Osteocyte (in vitro differentiated cells): ENCODE measurements around the gene NCOA3. TPM values are rescaled to one million over a fixed set of nuclear protein-coding genes. Genes with fewer than 3 reads are reported as not detected.

Source experiments
- DNase-seq: peaks from one replicate; pipeline ENCODE4 v3.0.0; 2021; ENCODE audit warnings: mixed read lengths; ENCODE audit not compliant: unreplicated experiment; ENCODE audit errors: extremely low spot score
- H3K27ac Mint-ChIP-seq: one replicate; pipeline ENCODE4 v1.8.0; 2021; ENCODE audit warnings: mild to moderate bottlenecking, mixed read lengths; ENCODE audit not compliant: unreplicated experiment
- H3K27me3 Mint-ChIP-seq: one replicate; pipeline ENCODE4 v1.8.0; 2021; ENCODE audit warnings: mixed read lengths; ENCODE audit not compliant: unreplicated experiment
- H3K36me3 Mint-ChIP-seq: one replicate; pipeline ENCODE4 v1.8.0; 2021; ENCODE audit warnings: mixed read lengths; ENCODE audit not compliant: unreplicated experiment
- H3K4me1 Mint-ChIP-seq: one replicate; pipeline ENCODE4 v1.8.0; 2021; ENCODE audit warnings: mixed read lengths; ENCODE audit not compliant: unreplicated experiment
- H3K4me3 Mint-ChIP-seq: one replicate; pipeline ENCODE4 v1.8.0; 2021; ENCODE audit warnings: mild to moderate bottlenecking, moderate library complexity, mixed read lengths; ENCODE audit not compliant: unreplicated experiment
- H3K9me3 Mint-ChIP-seq: one replicate; pipeline ENCODE4 v1.8.0; 2021; ENCODE audit warnings: mixed read lengths; ENCODE audit not compliant: unreplicated experiment
- total RNA-seq: library from RNA; stranded (reverse); gene quantifications from 2 replicates; pipeline ENCODE4 v1.2.1, GENCODE V29; 2021
- TF ChIP-seq, protein P1 (sequence below): fragments of 200-600 bp; sonication (generic); IDR thresholded peaks from 2 replicates; pipeline ENCODE4 v1.5.0; 2021; ENCODE audit warnings: antibody characterized with exemption, mild to moderate bottlenecking, moderate library complexity

NCOA3 gene
- total RNA-seq, 1 donor from 2014 or later, result 75.9 TPM

- no peak for DNase-seq
- H3K4me3 Mint-ChIP-seq, result no peak overlapping the region
- peaks cover 39% of the 10 kb centered on the region for H3K36me3 Mint-ChIP-seq
- no peaks in the 10 kb centered on the region for H3K27me3 Mint-ChIP-seq
- H3K4me1 Mint-ChIP-seq, result peaks cover 2% of the 10 kb centered on the region
- H3K27ac Mint-ChIP-seq, result no peak overlapping the region
- H3K9me3 Mint-ChIP-seq, result no peaks in the 10 kb centered on the region
- TF ChIP-seq, protein P1, sequence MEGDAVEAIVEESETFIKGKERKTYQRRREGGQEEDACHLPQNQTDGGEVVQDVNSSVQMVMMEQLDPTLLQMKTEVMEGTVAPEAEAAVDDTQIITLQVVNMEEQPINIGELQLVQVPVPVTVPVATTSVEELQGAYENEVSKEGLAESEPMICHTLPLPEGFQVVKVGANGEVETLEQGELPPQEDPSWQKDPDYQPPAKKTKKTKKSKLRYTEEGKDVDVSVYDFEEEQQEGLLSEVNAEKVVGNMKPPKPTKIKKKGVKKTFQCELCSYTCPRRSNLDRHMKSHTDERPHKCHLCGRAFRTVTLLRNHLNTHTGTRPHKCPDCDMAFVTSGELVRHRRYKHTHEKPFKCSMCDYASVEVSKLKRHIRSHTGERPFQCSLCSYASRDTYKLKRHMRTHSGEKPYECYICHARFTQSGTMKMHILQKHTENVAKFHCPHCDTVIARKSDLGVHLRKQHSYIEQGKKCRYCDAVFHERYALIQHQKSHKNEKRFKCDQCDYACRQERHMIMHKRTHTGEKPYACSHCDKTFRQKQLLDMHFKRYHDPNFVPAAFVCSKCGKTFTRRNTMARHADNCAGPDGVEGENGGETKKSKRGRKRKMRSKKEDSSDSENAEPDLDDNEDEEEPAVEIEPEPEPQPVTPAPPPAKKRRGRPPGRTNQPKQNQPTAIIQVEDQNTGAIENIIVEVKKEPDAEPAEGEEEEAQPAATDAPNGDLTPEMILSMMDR, result no peak
These were observed 125.9 kb downstream of the NCOA3 start for GRCh38 chr20:47627540-47627939.

GRCh38 chr20:47629907-47630306, 128.2 kb downstream of the NCOA3 start:
- DNase-seq, result no peak
- H3K4me1 Mint-ChIP-seq, result no peaks in the 10 kb centered on the region
- TF ChIP-seq, protein P1, result no peak
- no peak overlapping the region for H3K4me3 Mint-ChIP-seq
- H3K27me3 Mint-ChIP-seq, result no peaks in the 10 kb centered on the region
- no peak overlapping the region for H3K27ac Mint-ChIP-seq
- peaks cover 46% of the 10 kb centered on the region for H3K36me3 Mint-ChIP-seq
- no peaks in the 10 kb centered on the region for H3K9me3 Mint-ChIP-seq

GRCh38 chr20:47631078-47631477, 129.4 kb downstream of the NCOA3 start:
- no peaks in the 10 kb centered on the region for H3K9me3 Mint-ChIP-seq
- H3K4me3 Mint-ChIP-seq, result no peak overlapping the region
- TF ChIP-seq, protein P1, result no peak
- no peaks in the 10 kb centered on the region for H3K27me3 Mint-ChIP-seq
- H3K4me1 Mint-ChIP-seq, result no peaks in the 10 kb centered on the region
- H3K27ac Mint-ChIP-seq, result no peak overlapping the region
- peaks cover 46% of the 10 kb centered on the region for H3K36me3 Mint-ChIP-seq
- no peak for DNase-seq

DNA sequence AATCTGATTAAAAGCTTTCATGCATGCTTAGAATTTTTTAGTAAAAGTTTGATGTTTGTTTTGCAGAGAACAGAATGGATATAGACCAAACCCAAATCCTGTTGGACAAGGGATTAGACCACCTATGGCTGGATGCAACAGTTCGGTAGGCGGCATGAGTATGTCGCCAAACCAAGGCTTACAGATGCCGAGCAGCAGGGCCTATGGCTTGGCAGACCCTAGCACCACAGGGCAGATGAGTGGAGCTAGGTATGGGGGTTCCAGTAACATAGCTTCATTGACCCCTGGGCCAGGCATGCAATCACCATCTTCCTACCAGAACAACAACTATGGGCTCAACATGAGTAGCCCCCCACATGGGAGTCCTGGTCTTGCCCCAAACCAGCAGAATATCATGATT, 133.6 kb downstream of the NCOA3 start:
- DNase-seq, result no peak
- H3K27ac Mint-ChIP-seq, result no peak overlapping the region
- H3K4me1 Mint-ChIP-seq, result peaks cover 11% of the 10 kb centered on the region
- peaks cover 54% of the 10 kb centered on the region for H3K36me3 Mint-ChIP-seq
- H3K4me3 Mint-ChIP-seq, result no peak overlapping the region
- H3K27me3 Mint-ChIP-seq, result no peaks in the 10 kb centered on the region
- TF ChIP-seq, protein P1, result no peak
- no peaks in the 10 kb centered on the region for H3K9me3 Mint-ChIP-seq

DNA sequence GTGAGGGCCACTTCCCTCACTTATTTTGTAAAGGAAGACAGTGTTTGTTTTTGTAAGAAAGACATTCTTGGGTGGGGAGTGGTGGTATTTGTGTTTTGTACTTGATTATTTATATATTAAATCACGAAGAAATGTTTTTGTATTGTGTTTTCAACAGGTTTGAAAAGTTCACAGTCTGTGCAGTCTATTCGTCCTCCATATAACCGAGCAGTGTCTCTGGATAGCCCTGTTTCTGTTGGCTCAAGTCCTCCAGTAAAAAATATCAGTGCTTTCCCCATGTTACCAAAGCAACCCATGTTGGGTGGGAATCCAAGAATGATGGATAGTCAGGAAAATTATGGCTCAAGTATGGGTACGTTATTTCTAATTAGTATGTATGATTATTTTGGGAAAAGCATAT, 137.2 kb downstream of the NCOA3 start:
- Mint-ChIP-seq H3K27me3 (no peaks in the 10 kb centered on the region), H3K9me3 (no peaks in the 10 kb centered on the region), H3K4me3 (no peak overlapping the region), H3K36me3 (peaks cover 69% of the 10 kb centered on the region), H3K27ac (peak overlapping the region; percentile 57), H3K4me1 (peaks cover 11% of the 10 kb centered on the region)
- TF ChIP-seq, protein P1, result no peak
- DNase-seq, result no peak
